MG63 (cell line): ENCODE data around the gene TOR1B. TPM values are rescaled to one million over a fixed set of nuclear protein-coding genes. Genes with fewer than 3 reads are reported as not detected.
"Not testable (repeated sequence)": the region's sequence is repeated elsewhere in the genome, so short reads cannot be mapped to it uniquely, and the experiment has no call there.

Experiments used
- DNase-seq: peaks from one replicate; pipeline ENCODE4 v3.0.0-alpha.2; 2020
- H3K27me3 ChIP-seq: fragments of 250-450 bp; sonication (Bioruptor Pico); 2 replicates; pipeline ENCODE4 v1.5.1; 2020; ENCODE audit warnings: mild to moderate bottlenecking, moderate library complexity
- H3K36me3 ChIP-seq: fragments of 250-450 bp; sonication (Bioruptor Pico); 2 replicates; pipeline ENCODE4 v1.5.1; 2020; ENCODE audit warnings: mild to moderate bottlenecking, moderate library complexity
- H3K4me3 ChIP-seq: fragments of 250-450 bp; sonication (Bioruptor Pico); 2 replicates; pipeline ENCODE4 v1.5.1; 2020; ENCODE audit warnings: mild to moderate bottlenecking, moderate library complexity
- H3K9me3 ChIP-seq: fragments of 250-450 bp; sonication (Bioruptor Pico); 2 replicates; pipeline ENCODE4 v1.5.1; 2020; ENCODE audit warnings: mild to moderate bottlenecking, moderate library complexity
- total RNA-seq: library from RNA; depleted of rRNA; stranded (reverse); fragments of >200 nt; shearing (Covaris generic); gene quantifications from 2 replicates; pipeline ENCODE4 v1.2.3, GENCODE V29; 2014; ENCODE audit warnings: low replicate concordance; rRNA removed

Gene TOR1B, protein sequence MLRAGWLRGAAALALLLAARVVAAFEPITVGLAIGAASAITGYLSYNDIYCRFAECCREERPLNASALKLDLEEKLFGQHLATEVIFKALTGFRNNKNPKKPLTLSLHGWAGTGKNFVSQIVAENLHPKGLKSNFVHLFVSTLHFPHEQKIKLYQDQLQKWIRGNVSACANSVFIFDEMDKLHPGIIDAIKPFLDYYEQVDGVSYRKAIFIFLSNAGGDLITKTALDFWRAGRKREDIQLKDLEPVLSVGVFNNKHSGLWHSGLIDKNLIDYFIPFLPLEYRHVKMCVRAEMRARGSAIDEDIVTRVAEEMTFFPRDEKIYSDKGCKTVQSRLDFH
- 31.8 and 43.6 TPM in 2 replicates for total RNA-seq

DNA sequence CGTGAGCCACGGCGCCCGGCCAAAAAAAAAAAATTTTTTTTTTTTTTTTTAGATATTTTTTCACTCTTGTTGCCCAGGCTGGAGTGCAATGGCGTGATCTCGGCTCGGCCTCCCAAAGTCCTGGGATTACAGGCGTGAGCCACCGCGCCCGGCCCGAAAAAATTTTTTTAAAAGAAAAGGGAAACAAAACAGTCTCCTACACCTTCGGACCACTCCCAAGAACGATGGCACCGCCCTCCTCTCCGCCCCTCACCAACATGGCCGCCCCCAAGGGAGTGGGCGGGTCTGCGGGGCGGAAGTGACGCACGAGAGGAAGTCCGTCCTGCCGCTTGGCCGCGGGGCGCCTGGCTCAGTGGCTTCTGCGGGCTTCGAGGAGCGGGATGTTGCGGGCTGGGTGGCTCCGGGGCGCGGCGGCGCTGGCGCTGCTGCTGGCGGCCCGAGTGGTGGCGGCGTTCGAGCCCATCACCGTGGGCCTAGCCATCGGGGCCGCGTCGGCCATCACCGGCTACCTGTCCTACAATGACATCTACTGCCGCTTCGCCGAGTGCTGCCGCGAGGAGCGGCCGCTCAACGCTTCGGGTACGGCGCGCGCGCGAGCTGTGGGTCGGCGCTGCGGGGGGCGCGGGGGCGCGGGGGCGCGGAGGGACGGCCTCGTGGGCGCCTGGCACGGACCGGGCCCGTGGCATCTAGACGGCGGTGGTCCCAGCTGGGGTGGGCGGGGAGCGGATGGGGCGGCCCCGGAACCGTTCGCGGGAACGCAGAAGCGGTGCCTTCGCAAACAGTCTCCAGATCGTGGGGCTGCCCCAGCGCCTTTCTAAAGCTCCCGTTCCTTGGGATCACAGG lies at the start of gene TOR1B:
TOR1B (plus strand) TSS at position 352 of the 843 bp plus-strand sequence; CDS start at position 381, 29 bp downstream.
- Histone ChIP-seq H3K36me3 (peaks cover 9% of the 10 kb centered on the region), H3K9me3 (no peaks in the 10 kb centered on the region), H3K4me3 (peak within 1 kb of the TSS; percentile 92), H3K27me3 (no peaks in the 10 kb centered on the region)
- DNase-seq, result peak; percentile 90

DNA sequence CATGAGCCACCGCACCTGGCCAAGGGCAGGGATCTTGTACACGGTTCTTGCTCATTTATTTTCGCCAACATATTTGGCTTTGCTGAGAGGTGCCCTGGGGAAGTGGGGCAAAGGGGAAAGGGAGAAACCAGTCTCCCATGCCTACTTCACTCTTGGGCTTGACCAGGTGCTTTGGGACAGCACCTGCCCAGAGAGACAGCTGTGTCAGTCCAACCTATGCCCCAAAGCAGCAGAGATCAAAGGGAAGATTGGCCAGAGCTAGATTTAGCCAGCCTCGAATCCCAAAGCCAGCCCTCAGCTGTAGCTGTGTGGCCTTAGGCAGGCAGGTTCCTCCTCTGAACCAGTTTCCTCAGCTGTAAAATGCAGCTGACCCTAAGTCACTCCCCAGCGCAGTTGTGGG lies 47.8 kb upstream of the TOR1B start:
- Histone ChIP-seq H3K27me3 (no peaks in the 10 kb centered on the region), H3K4me3 (no peak overlapping the region), H3K9me3 (no peaks in the 10 kb centered on the region), H3K36me3 (no peaks in the 10 kb centered on the region)
- no peak for DNase-seq

DNA sequence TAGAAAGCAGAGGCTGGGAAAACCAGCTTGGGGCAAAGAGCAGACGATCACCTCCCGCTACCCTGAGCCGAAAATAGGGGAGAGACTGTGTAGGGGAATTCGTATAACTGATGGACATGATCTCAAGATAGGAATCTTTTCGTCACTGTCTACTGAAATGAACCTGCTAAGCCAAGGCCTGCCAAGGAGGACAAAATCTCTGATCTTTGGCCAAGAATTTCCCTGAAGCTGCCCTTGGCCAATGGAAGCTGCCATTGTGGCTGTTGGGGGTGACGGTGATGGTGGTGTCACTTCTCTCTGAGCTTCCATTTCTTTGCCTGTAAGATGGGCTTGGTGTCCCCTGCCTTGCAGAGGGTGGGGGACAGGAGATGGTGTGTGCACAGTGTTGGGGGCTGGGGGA lies 46.8 kb upstream of the TOR1B start:
- Histone ChIP-seq H3K36me3 (no peaks in the 10 kb centered on the region), H3K9me3 (no peaks in the 10 kb centered on the region), H3K27me3 (no peaks in the 10 kb centered on the region), H3K4me3 (no peak overlapping the region)
- no peak for DNase-seq

DNA sequence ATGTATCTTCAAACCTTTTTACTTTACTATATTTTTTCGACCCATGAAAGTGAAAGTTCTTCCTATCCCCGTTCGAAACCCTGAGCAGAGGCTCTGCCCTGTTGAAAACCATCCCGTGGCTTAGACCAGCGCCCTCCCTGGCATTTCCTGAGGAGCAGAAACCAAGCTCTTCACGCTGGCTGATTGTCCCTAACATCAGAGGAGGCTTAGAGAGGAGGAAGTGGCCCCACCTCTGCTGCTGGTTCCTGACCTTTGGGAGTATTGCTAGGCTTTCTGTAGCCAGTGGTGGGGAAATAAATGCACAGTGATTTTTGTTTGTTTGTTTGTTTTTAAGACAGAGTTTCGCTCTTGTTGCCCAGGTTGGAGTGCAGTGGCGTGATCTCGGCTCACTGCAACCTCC lies 45.9 kb upstream of the TOR1B start:
- Histone ChIP-seq H3K9me3 (no peaks in the 10 kb centered on the region), H3K36me3 (no peaks in the 10 kb centered on the region), H3K27me3 (no peaks in the 10 kb centered on the region), H3K4me3 (no peak overlapping the region)
- no peak for DNase-seq

DNA sequence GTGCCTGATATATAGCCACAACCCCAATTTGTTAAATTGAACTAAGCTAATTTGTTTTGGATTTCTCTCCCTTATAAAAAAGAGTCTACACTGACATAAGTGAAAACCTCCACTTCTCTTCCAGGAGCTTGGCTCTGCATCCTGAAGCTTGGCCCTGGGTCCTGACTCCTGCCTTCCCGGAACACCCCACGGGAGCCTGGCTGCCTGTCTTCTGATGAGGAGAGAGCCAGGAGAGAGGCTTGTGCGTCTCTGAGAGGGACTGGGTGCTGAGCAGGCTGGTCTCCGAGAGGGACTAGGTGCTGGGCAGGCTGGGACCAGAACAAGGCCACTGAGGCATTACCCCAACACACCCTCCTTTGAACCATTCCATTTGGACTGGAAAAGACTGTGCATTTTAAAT lies 43.7 kb upstream of the TOR1B start:
- Histone ChIP-seq H3K27me3 (no peaks in the 10 kb centered on the region), H3K9me3 (no peaks in the 10 kb centered on the region), H3K4me3 (no peak overlapping the region), H3K36me3 (no peaks in the 10 kb centered on the region)
- no peak for DNase-seq

DNA sequence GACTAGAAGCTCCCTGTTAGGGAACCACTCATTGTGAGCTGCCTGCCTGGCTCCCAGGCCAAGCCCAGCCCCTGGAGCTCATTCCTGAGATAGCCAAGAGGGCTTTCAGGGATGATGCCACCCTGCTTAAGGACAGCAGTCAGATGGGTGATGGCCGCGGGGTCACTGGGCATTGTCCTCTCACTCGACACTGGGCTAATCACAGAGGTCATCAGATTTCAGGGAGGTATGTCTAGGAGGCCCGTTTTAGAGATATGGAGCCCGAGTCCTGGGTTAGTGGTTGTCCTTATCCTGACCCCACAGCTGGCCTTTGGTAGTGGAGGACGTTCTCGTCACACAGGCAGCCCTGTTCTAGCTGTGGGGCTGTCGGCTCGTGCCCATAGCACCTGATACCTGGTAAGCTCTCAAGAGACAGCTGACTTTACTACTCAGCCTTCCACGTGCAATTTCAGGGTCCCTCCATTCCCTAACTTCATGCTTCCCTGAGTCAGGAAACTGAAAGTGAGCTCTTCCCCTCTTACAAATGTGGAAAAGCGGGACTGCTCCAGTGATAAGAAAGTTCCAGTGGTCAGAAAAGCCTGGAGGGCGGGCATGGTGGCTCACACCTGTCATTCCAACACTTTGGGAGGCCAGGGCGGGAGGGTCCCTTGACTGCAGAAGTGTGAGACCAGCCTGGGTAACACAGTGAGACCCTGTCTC lies 43.0 kb upstream of the TOR1B start:
- Histone ChIP-seq H3K36me3 (no peaks in the 10 kb centered on the region), H3K27me3 (no peaks in the 10 kb centered on the region), H3K9me3 (no peaks in the 10 kb centered on the region), H3K4me3 (no peak overlapping the region)
- no peak for DNase-seq

DNA sequence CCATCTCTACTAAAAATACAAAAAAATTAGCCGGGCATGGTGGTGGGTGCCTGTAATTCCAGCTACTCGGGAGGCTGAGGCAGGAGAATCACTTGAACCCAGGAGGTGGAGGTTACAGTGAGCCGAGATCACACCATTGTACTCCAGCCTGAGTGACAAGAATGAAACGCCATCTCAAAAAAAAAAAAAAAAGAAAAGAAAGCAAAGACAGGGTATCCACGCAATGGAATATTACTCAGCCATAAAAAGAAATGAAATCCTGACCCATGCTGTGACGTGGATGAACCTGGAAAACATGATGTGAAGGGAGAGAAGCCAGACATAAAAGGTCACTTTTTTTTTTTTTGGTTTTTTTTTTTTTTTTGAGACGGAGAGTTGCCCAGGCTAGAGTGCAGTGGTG lies 42.2 kb upstream of the TOR1B start:
- H3K4me3 ChIP-seq, H3K9me3 ChIP-seq, DNase-seq, H3K27me3 ChIP-seq, H3K36me3 ChIP-seq: not testable (repeated sequence)

DNA sequence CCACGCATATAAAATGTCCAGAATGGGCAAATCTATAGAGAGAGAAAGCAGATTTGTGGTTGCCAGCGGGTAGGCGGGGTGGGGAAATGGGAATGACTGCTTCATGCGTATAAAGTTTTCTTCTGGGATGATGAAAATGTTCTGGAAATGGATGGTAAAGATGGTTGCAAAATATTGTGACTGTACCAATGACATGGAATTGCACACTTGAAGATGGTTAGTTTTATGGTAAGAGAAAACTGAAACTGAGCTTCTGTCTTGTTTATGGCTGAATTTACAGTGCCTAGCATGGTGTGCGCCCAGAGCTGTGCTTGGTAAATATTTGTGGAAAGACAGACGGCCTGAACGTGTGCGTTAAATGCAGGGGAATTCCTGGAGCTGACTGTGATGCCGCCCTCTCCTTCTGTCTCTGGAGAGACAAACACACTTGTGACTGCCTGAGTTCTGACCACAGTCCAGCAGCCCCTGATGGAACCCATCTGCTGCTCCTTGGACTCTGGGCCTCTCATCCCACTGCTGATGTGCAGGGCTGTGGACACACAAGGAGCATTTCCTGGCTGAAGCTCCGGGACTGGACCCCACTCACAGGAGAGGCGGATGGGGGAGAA lies 41.6 kb upstream of the TOR1B start:
- H3K4me3 ChIP-seq, result no peak overlapping the region
- no peaks in the 10 kb centered on the region for H3K36me3 ChIP-seq
- no peaks in the 10 kb centered on the region for H3K27me3 ChIP-seq
- no peak for DNase-seq
- H3K9me3 ChIP-seq, result no peaks in the 10 kb centered on the region

DNA sequence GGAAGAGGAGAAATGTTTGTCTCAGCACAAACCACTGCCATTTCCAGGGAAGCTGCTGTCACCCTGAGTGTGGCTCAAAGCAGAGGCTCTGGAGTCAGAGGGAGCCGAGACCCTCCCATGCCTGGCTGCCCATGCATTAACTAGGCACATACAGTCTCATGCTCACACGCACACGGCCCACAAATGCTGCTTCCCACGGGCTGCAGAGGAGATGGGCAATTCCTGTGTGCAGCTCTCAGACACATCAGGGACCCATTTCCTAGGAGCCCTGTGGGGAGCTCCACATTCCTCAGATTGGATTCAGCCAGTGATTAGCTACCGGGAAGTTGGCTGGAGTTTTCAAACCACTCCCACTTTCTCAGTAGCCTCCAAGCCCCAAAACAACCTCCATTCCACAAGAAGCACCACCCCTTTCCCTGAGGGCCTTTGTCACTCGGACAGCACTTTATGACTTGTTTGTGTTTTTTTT lies 41.0 kb upstream of the TOR1B start:
- Histone ChIP-seq H3K4me3 (no peak overlapping the region), H3K9me3 (no peaks in the 10 kb centered on the region), H3K36me3 (no peaks in the 10 kb centered on the region), H3K27me3 (no peaks in the 10 kb centered on the region)
- peak; percentile 45 for DNase-seq

DNA sequence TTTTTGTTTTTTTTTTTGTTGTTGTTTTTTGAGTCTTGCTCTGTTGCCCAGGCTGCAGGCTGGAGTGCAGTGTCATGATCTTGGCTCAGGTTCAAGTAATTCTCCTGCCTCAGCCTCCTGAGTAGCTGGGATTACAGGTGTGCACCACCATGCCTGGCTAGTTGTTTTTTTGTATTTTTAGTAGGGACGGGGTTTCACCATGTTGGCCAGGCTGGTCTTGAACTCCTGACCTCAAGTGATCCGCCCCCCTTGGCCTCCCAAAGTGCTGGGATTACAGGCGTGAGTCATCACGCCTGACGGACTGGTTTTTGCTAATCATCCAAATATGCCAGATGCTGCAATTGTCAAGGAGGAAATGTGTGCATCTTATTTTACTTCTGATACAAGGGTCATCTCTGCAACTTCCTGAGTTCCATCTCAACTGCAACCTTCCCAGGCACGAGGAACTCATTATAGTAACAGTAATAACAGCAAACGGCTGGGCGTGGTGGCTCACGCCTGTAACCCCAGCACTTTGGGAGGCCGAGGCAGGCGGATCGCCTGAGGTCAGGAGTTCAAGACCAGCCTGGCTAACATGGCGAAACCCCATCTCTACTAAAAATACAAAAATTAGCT lies 40.5 kb upstream of the TOR1B start:
- DNase-seq, result peak; percentile 71
- H3K36me3 ChIP-seq, H3K4me3 ChIP-seq, H3K9me3 ChIP-seq, H3K27me3 ChIP-seq: not testable (repeated sequence)

DNA sequence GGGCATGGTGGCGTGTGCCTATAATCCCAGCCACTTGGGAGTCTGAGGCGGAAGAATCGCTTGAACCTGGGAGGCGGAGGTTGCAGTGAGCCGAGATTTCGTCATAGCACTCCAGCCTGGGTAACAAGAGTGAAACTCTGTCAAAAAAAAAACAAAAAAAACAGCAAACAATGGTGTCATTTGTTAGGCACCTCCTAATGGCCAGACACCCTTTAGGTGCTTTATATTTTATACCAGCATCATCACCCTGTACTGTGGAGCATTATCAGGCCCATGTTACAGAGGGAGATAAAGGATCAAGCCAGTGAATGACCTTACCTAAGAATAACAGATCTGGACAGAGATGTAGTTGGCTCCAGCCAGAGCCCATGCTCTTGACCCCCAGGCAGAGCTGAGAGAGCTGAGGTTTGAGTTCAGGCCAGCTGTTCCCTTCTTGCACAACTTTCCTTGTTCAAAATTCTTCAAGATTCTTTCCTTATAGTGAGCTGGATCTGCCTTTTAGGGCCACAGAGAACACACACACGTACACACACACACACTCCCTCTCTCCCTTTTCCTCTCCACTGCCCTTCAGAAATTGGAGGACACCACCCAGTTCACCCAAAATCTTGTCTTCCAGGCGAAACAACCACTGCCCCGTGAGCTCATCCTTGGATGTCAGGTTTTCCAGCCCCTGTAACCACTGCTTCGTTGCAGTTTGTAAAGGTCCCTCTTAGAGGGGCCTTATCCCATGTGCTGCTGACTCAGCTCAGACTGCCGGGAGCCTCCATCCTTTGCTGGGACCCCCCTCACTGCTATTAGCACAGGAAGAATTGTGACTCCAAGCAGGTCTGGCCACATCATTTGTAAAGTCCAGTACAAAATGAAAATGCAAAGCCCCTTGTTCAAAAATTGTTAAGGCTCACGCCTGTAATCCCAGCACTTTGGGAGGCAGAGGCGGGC lies 39.7 kb upstream of the TOR1B start:
- Histone ChIP-seq H3K4me3 (no peak overlapping the region), H3K27me3 (no peaks in the 10 kb centered on the region), H3K9me3 (no peaks in the 10 kb centered on the region), H3K36me3 (no peaks in the 10 kb centered on the region)
- no peak for DNase-seq

DNA sequence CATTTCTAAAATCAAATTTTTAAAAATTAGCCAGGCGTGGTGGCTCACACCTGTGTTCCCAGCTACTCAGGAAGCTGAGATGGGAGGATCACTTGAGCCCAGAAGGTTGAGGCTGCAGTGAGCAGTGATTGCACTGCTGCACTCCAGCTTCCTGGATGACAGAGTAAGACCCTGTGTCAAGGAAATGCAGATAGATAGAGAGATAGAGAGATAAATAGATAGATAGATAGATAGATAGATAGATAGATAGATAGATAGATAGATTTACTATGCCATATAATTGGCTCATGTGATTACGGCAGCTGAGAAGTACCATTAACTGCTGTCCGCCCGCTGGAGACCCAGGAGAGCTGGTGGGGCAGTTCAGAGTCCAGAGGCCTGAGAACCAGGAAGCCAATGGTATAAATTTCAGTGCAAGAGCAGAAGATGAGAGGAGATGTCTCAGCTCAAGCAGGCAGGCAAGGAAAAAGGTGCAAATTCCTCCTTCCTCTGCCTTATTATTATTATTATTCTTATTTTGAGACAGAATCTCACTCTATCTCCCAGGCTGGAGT lies 37.1 kb upstream of the TOR1B start:
- Histone ChIP-seq H3K9me3 (no peaks in the 10 kb centered on the region), H3K36me3 (no peaks in the 10 kb centered on the region), H3K4me3 (no peak overlapping the region), H3K27me3 (no peaks in the 10 kb centered on the region)
- DNase-seq, result no peak

DNA sequence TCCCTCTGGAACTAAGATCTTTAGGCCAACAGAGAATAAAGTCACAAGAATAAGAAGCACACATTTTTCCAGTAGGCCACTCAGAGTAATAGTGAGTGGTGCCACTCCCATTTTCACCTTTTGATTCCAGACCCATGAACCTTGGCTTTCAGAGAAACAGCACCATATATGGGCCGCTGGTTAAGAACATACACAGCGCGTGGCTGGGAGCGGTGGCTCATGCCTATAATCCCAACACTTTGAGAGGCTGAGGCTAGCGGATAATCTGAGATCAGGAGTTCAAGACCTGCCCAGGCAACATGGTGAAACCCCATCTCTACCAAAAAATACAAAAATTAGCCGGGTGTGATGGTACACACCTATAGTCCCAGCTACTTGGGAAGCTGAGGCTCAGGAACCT lies 34.5 kb upstream of the TOR1B start:
- no peak overlapping the region for H3K4me3 ChIP-seq
- no peak for DNase-seq
- no peaks in the 10 kb centered on the region for H3K27me3 ChIP-seq
- no peaks in the 10 kb centered on the region for H3K9me3 ChIP-seq
- no peaks in the 10 kb centered on the region for H3K36me3 ChIP-seq

DNA sequence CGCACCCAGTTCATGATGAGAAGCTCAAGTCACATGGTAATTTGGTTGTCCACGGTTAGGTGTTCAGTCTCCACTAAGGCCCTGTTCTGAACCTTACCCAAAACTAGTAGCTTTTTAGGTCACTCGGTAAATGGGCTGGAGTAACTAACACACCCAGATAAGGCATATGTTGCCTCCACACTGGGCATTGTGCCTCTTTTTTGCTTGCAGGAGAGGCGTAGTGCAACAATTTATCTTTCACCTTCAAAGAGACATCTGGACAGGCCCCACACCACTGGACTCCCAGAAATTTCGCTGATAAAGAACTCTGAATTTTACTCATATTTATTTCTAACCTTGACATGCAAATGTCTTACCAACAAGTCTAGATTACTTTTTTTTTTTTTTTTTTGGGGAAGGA lies 33.3 kb upstream of the TOR1B start:
- H3K4me3 ChIP-seq, result no peak overlapping the region
- H3K36me3 ChIP-seq, result no peaks in the 10 kb centered on the region
- no peaks in the 10 kb centered on the region for H3K9me3 ChIP-seq
- H3K27me3 ChIP-seq, result no peaks in the 10 kb centered on the region
- no peak for DNase-seq

DNA sequence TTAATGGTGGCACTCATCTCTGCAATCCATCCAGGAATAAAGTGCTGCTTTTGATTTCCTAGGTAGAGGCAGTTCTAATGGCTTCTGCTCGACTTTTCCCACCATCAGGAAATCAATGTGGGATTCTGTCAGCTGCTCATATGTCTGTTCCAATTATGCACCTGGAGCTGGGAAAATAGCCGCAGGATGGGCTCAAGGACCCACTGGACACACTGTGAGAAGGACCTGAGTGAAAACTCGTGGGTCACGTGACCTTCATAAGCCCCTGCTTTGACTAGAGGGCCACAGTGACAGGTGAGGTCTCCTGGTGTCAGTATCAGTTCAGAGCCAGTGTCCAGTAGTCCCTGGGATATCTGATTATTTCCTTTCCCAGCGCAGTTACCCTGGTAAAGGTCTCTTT lies 32.2 kb upstream of the TOR1B start:
- H3K36me3 ChIP-seq, result no peaks in the 10 kb centered on the region

More for the DNA sequence above, 32.2 kb upstream of the TOR1B start:
- Histone ChIP-seq H3K4me3 (no peak overlapping the region), H3K27me3 (no peaks in the 10 kb centered on the region), H3K9me3 (no peaks in the 10 kb centered on the region)
- no peak for DNase-seq
